ENCODE results near the gene MLLT6.

DNA sequence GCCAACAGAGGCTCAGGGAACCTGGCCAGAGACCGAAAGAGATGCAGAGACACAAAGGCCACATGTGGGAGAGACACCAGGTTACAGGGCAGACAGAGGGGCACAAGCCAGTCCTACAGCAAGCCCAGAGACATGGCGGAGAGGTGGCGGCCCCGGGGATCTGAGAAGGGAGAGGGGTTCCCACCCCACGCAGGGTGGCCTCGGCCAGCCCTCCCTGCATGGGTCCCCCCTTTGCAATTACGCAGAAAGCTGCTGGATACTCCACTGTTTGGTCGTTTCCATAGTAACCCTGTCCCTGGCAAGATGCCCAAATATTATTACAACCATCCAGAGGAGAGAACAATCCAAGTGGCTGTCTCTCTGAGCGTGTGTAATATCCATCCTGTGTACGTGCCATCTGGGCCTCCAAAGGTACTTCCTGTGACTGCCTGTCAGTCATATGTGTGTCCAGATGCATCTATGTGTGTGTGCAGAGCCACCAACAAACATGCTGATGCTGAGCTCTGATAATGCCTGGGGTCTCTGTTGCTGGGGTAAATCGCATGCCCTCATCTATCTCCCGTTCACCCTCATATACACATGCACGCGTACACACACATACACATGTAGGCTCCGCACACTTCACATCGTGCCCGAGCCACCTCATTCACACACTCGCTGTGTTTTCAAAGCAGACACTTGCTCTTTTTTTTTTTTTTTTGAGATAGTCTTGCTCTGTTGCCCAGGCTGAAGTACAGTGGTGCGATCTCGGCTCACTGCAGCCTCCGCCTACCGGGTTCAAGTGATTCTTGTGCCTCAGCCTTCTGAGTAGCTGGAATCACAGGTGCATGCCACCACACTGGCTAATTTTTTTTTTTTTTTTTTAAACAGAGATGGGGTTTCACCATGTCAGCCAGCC is 37.6 kb downstream of the MLLT6 start:
- TF ChIP-seq, protein P1, sequence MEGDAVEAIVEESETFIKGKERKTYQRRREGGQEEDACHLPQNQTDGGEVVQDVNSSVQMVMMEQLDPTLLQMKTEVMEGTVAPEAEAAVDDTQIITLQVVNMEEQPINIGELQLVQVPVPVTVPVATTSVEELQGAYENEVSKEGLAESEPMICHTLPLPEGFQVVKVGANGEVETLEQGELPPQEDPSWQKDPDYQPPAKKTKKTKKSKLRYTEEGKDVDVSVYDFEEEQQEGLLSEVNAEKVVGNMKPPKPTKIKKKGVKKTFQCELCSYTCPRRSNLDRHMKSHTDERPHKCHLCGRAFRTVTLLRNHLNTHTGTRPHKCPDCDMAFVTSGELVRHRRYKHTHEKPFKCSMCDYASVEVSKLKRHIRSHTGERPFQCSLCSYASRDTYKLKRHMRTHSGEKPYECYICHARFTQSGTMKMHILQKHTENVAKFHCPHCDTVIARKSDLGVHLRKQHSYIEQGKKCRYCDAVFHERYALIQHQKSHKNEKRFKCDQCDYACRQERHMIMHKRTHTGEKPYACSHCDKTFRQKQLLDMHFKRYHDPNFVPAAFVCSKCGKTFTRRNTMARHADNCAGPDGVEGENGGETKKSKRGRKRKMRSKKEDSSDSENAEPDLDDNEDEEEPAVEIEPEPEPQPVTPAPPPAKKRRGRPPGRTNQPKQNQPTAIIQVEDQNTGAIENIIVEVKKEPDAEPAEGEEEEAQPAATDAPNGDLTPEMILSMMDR (IDR thresholded peaks at IDR 0.05) = no peak
- TF ChIP-seq POLR2A (IDR thresholded peaks at IDR 0.05; ENCODE audit: low read depth) (no peak), EP300 (IDR thresholded peaks at IDR 0.05) (no peak)

Measured in esophagus muscularis mucosa (tissue), 4 donors.